Progenitor cell of endocrine pancreas (in vitro differentiated cells): ENCODE results near the gene PPP2R5A. TPM values are rescaled to one million over a fixed set of nuclear protein-coding genes. Genes with fewer than 3 reads are reported as not detected.

ENCODE experiments used
- DNase-seq: peaks from one replicate; pipeline ENCODE4 v3.0.0; 2021; ENCODE audit warnings: low spot score; ENCODE audit not compliant: unreplicated experiment
- H3K27ac Mint-ChIP-seq: 2 replicates; pipeline ENCODE4 v1.8.0; 2021; ENCODE audit warnings: mild to moderate bottlenecking, moderate library complexity, mixed read lengths
- H3K27me3 Mint-ChIP-seq: 2 replicates; pipeline ENCODE4 v1.8.0; 2021; ENCODE audit warnings: mixed read lengths
- H3K36me3 Mint-ChIP-seq: 2 replicates; pipeline ENCODE4 v1.8.0; 2022; ENCODE audit warnings: mixed read lengths; ENCODE audit not compliant: insufficient read depth
- H3K4me1 Mint-ChIP-seq: 2 replicates; pipeline ENCODE4 v1.8.0; 2021; ENCODE audit warnings: low read depth, mixed read lengths
- H3K4me3 Mint-ChIP-seq: 2 replicates; pipeline ENCODE4 v1.8.0; 2021; ENCODE audit warnings: low read depth, mild to moderate bottlenecking, moderate library complexity, mixed read lengths
- H3K9me3 Mint-ChIP-seq: 2 replicates; pipeline ENCODE4 v1.8.0; 2021; ENCODE audit warnings: low read depth, mixed read lengths
- CTCF ChIP-seq: fragments of 200-600 bp; sonication (generic); IDR thresholded peaks from one replicate; pipeline ENCODE4 v1.5.0; 2021; ENCODE audit warnings: antibody characterized with exemption, mild to moderate bottlenecking; ENCODE audit not compliant: unreplicated experiment
- total RNA-seq: library from RNA; stranded (reverse); gene quantifications from 2 replicates; pipeline ENCODE4 v1.2.1, GENCODE V29; 2021

The PPP2R5A gene
- total RNA-seq, 1 donor from 2014 or later: 21.4 TPM

GRCh38 chr1:212257157-212257556, 28.1 kb upstream of the PPP2R5A start:
- Mint-ChIP-seq H3K27me3 (no peaks in the 10 kb centered on the region), H3K27ac (no peak overlapping the region), H3K9me3 (no peaks in the 10 kb centered on the region), H3K4me3 (no peak overlapping the region), H3K36me3 (no peaks in the 10 kb centered on the region), H3K4me1 (peaks cover 1% of the 10 kb centered on the region)
- no peak for DNase-seq
- TF ChIP-seq CTCF: no peak

GRCh38 chr1:212259693-212260480, 25.3 kb upstream of the PPP2R5A start:
- Mint-ChIP-seq H3K27ac (no peak overlapping the region), H3K27me3 (no peaks in the 10 kb centered on the region), H3K4me3 (no peak overlapping the region), H3K36me3 (no peaks in the 10 kb centered on the region), H3K4me1 (peaks cover 1% of the 10 kb centered on the region), H3K9me3 (no peaks in the 10 kb centered on the region)
- no peak for DNase-seq
- no peak for TF ChIP-seq CTCF

GRCh38 chr1:212260557-212261355, 24.5 kb upstream of the PPP2R5A start:
- Mint-ChIP-seq H3K36me3 (no peaks in the 10 kb centered on the region), H3K27ac (no peak overlapping the region), H3K9me3 (no peaks in the 10 kb centered on the region), H3K4me1 (peaks cover 1% of the 10 kb centered on the region), H3K4me3 (no peak overlapping the region), H3K27me3 (no peaks in the 10 kb centered on the region)
- TF ChIP-seq CTCF: no peak
- DNase-seq: no peak

GRCh38 chr1:212261361-212261929, 23.8 kb upstream of the PPP2R5A start:
- TF ChIP-seq CTCF: no peak
- no peak overlapping the region for H3K4me3 Mint-ChIP-seq
- H3K9me3 Mint-ChIP-seq: no peaks in the 10 kb centered on the region
- H3K27ac Mint-ChIP-seq: no peak overlapping the region
- H3K36me3 Mint-ChIP-seq: no peaks in the 10 kb centered on the region
- no peaks in the 10 kb centered on the region for H3K27me3 Mint-ChIP-seq
- no peak for DNase-seq
- H3K4me1 Mint-ChIP-seq: peaks cover 1% of the 10 kb centered on the region

GRCh38 chr1:212267017-212267416, 18.2 kb upstream of the PPP2R5A start:
- H3K4me3 Mint-ChIP-seq: no peak overlapping the region
- no peaks in the 10 kb centered on the region for H3K9me3 Mint-ChIP-seq
- TF ChIP-seq CTCF: no peak
- H3K4me1 Mint-ChIP-seq: no peaks in the 10 kb centered on the region
- DNase-seq: no peak
- H3K36me3 Mint-ChIP-seq: no peaks in the 10 kb centered on the region
- no peak overlapping the region for H3K27ac Mint-ChIP-seq
- peaks cover 3% of the 10 kb centered on the region for H3K27me3 Mint-ChIP-seq
